GM10266 (cell line): ENCODE results near the gene CHCHD10.

ENCODE experiments used
- DNase-seq: peaks from one replicate; pipeline ENCODE4 v3.0.0; 2012; ENCODE audit errors: extremely low spot score
- TF ChIP-seq, protein P1 (sequence below): IDR thresholded peaks from 2 replicates; pipeline ENCODE4 v1.5.1; 2012; ENCODE audit warnings: mild to moderate bottlenecking, low read depth; ENCODE audit not compliant: control insufficient read depth, insufficient read depth; ENCODE audit errors: missing control alignments

The CHCHD10 gene

DNA sequence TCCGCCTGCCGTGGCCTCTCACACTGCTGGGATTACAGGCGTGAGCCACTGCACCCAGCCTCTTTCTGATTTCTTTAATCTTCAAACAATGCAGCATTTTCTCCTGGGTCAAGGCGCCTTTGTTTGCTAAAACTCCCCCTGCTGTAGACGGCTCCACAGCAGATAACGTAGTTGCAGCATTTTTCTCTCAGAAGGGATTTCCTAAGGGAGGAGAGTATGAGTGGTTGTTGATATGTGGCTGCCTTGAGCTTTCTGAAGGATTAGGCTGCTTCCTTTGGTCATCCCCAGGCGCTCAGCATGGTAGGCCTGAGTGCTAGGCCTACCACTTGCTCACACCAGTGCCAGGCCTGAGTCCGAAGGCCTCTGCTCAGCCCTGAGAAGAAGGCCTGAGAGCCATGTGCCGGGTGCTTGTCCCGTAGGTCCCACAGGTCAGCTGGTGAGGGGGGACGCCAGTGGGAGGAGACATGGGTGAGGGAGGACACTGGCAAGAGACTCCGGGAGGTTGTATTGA, 37.1 kb upstream of the CHCHD10 start:
- TF ChIP-seq, protein P1, sequence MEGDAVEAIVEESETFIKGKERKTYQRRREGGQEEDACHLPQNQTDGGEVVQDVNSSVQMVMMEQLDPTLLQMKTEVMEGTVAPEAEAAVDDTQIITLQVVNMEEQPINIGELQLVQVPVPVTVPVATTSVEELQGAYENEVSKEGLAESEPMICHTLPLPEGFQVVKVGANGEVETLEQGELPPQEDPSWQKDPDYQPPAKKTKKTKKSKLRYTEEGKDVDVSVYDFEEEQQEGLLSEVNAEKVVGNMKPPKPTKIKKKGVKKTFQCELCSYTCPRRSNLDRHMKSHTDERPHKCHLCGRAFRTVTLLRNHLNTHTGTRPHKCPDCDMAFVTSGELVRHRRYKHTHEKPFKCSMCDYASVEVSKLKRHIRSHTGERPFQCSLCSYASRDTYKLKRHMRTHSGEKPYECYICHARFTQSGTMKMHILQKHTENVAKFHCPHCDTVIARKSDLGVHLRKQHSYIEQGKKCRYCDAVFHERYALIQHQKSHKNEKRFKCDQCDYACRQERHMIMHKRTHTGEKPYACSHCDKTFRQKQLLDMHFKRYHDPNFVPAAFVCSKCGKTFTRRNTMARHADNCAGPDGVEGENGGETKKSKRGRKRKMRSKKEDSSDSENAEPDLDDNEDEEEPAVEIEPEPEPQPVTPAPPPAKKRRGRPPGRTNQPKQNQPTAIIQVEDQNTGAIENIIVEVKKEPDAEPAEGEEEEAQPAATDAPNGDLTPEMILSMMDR, result no peak
- no peak for DNase-seq

DNA sequence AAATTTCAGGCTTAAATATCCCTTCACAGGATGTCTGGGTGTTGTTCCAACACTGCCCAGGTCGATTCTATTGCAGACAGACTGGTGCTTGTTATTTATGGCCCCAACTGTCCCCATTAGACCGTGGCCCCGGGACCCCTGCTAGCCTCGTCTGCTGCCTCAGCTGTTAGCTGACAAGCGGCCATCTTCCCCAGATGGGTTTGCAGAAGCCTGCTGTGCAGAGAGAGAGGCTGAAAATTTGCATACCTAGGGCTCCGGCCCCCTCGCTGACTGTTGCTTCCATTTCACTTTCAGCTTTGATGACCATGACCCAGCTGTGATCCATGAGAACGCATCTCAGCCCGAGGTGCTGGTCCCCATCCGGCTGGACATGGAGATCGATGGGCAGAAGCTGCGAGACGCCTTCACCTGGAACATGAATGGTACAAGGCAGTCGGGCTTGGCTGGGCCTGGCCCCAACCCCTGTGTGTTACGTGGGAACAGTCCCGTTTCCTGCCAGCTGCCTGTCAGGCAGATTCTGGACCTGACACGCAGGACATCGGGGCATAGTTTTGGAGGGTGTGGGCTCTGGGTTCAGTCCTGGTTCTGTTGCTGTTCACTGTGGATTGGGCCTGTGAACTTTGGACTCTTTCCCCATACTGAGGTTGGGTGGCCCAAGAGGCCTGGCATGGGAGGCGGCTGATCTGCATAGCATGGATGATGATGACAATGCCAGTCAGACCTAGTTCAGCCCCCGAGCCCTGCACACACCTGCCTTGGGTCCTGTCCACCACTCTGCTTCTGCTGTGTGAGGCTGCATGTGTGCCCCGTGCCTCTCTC, 35.4 kb upstream of the CHCHD10 start:
- no peak for DNase-seq

DNA sequence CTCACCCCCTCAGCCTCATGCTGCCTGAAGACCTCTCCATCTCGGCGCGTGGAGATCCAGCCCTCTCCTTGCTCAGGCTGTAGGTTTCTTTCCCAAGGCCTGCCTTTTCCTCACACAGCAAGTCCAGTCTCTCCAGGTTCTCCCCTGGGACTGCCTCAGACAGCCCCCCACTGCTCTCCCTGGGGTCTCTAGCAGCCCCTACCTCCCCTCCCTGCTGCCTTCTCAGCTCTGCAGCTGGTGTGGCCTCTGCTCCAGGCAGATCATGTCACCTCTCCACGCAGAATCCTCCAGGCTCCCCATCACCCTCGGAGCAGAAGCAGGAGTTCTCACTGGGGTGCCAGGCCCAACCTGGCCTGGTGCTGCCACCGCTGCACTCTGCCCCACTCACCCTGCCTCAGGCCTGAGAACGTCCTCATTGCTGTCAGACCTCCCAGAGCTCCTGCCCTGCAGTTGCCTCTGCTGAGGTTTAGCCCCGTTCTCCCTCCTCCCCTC, 34.2 kb upstream of the CHCHD10 start:
- TF ChIP-seq, protein P1, result no peak
- no peak for DNase-seq

More for the DNA sequence above, 35.4 kb upstream of the CHCHD10 start:
- TF ChIP-seq, protein P1, result no peak

GRCh38 chr22:23801238-23801821, 33.6 kb upstream of the CHCHD10 start:
- no peak for DNase-seq
- TF ChIP-seq, protein P1, result no peak

- DNase-seq, result peak; percentile 77
These were observed 32.8 kb upstream of the CHCHD10 start for GRCh38 chr22:23800297-23801237.

GRCh38 chr22:23796461-23796860, 28.7 kb upstream of the CHCHD10 start:
- TF ChIP-seq, protein P1, result no peak
- no peak for DNase-seq

More at GRCh38 chr22:23800297-23801237, 32.8 kb upstream of the CHCHD10 start:
- TF ChIP-seq, protein P1, result no peak
